SU-DHL-6 (cell line): ENCODE data around the gene PLA2G4B.

Source experiments
- H2AFZ ChIP-seq: fragments of 200-600 bp; sonication (generic); 2 replicates; pipeline ENCODE4 v1.6.1; 2014; ENCODE audit warnings: low read depth, mild to moderate bottlenecking, moderate library complexity, mixed read lengths, antibody characterized with exemption, low read length; ENCODE audit not compliant: severe bottlenecking
- H3F3A ChIP-seq: fragments of 200-600 bp; shearing (Covaris generic); 2 replicates; pipeline ENCODE4 v1.6.0; 2016; ENCODE audit warnings: antibody characterized with exemption, mild to moderate bottlenecking; ENCODE audit not compliant: insufficient read depth
- H3K27ac ChIP-seq: fragments of 200-600 bp; sonication (generic); 2 replicates; pipeline ENCODE4 v1.5.1; 2016; ENCODE audit warnings: low read depth, mild to moderate bottlenecking, low read length, moderate library complexity, mixed read lengths
- H3K27me3 ChIP-seq: fragments of 200-600 bp; sonication (generic), shearing (Covaris generic); 2 replicates; pipeline ENCODE4 v1.6.0; 2014; ENCODE audit warnings: mild to moderate bottlenecking, low read length
- H3K36me3 ChIP-seq: fragments of 200-600 bp; sonication (generic); 2 replicates; pipeline ENCODE4 v1.6.1; 2014; ENCODE audit warnings: mild to moderate bottlenecking, low read length, mixed read lengths
- H3K4me2 ChIP-seq: fragments of 300-600, 200-600 bp; shearing (Covaris generic), sonication (generic); 2 replicates; pipeline ENCODE4 v1.6.0; 2014; ENCODE audit warnings: low read length, low read depth, mild to moderate bottlenecking; ENCODE audit not compliant: poor library complexity, severe bottlenecking
- H3K4me3 ChIP-seq: fragments of 200-600 bp; sonication (generic); 2 replicates; pipeline ENCODE4 v1.5.1; 2014; ENCODE audit warnings: antibody characterized with exemption, low read length, mild to moderate bottlenecking, mixed read lengths; ENCODE audit not compliant: insufficient read depth, poor library complexity, severe bottlenecking
- H3K79me2 ChIP-seq: fragments of 200-600 bp; sonication (generic); 2 replicates; pipeline ENCODE4 v1.6.1; 2014; ENCODE audit warnings: mild to moderate bottlenecking, low read length, moderate library complexity; ENCODE audit not compliant: insufficient read depth
- H3K9ac ChIP-seq: fragments of 200-600 bp; sonication (generic); 2 replicates; pipeline ENCODE4 v1.7.0; 2014; ENCODE audit warnings: mild to moderate bottlenecking, low read length
- H3K9me2 ChIP-seq: fragments of 200-600 bp; sonication (generic); replicated peaks from 2 replicates; pipeline ENCODE4 v1.6.1; 2014; ENCODE audit warnings: low read length; ENCODE audit not compliant: insufficient read depth
- H3K9me3 ChIP-seq: fragments of 200-600 bp; sonication (generic); 2 replicates; pipeline ENCODE4 v1.6.1; 2014; ENCODE audit warnings: low read length, mixed read lengths; ENCODE audit not compliant: insufficient read depth
- H4K20me1 ChIP-seq: fragments of 200-600 bp; sonication (generic); 2 replicates; pipeline ENCODE4 v1.6.1; 2014; ENCODE audit warnings: low read depth, mild to moderate bottlenecking, antibody characterized with exemption, low read length, moderate library complexity, mixed read lengths
- CTCF ChIP-seq: fragments of 200-600 bp; sonication (generic); IDR thresholded peaks from one replicate; pipeline ENCODE4 v1.5.1; 2017; ENCODE audit warnings: antibody characterized with exemption, mild to moderate bottlenecking, low read length, moderate library complexity; ENCODE audit not compliant: insufficient read depth, poor library complexity, severe bottlenecking
- EZH2phosphoT487 ChIP-seq: fragments of 200-600 bp; sonication (generic), shearing (Covaris generic); conservative IDR thresholded peaks from 2 replicates; pipeline ENCODE4 v1.6.1; 2018; ENCODE audit warnings: mild to moderate bottlenecking, antibody characterized with exemption, low read length, moderate library complexity, mixed read lengths

Gene PLA2G4B

GRCh38 chr15:41877631-41878354 lies 39.1 kb downstream of the PLA2G4B start:
- TF ChIP-seq CTCF = no peak
- TF ChIP-seq EZH2phosphoT487 = no peak
- Histone ChIP-seq H3K79me2 (no peaks in the 10 kb centered on the region), H3K36me3 (no peaks in the 10 kb centered on the region), H3K9me2 (no peaks in the 10 kb centered on the region), H3K27me3 (no peaks in the 10 kb centered on the region), H3F3A (no peaks in the 10 kb centered on the region), H3K9me3 (no peaks in the 10 kb centered on the region), H2AFZ (no peak overlapping the region), H3K27ac (no peak overlapping the region), H3K4me2 (no peak overlapping the region), H4K20me1 (no peaks in the 10 kb centered on the region), H3K9ac (no peak overlapping the region), H3K4me3 (no peak overlapping the region)

DNA sequence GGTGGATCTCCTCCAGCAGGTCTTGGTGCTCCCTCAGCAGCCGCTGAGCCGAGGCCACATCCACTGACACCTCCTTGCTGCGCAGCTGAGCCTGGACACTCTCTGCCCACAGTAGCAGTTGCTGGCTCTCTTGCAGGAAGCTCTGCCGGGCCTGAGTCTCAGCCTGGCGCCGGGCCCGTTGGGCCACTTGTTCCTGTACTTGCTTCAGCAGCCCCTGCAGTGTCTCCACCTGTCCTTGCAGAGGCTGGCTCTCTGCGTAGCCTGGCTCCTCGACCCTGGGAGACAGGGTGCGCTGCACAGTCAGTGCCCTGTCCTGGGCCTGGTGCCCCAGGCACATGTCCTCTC lies 39.7 kb downstream of the PLA2G4B start:
- no peaks in the 10 kb centered on the region for H3K9me2 ChIP-seq
- TF ChIP-seq EZH2phosphoT487 (no peak), CTCF (no peak)
- H3K79me2 ChIP-seq = no peaks in the 10 kb centered on the region
- no peaks in the 10 kb centered on the region for H3F3A ChIP-seq
- no peaks in the 10 kb centered on the region for H3K36me3 ChIP-seq
- no peaks in the 10 kb centered on the region for H3K9me3 ChIP-seq
- H3K4me2 ChIP-seq = no peak overlapping the region
- H3K9ac ChIP-seq = no peak overlapping the region
- no peaks in the 10 kb centered on the region for H3K27me3 ChIP-seq
- H2AFZ ChIP-seq = no peak overlapping the region
- no peak overlapping the region for H3K27ac ChIP-seq
- no peaks in the 10 kb centered on the region for H4K20me1 ChIP-seq
- H3K4me3 ChIP-seq = no peak overlapping the region

GRCh38 chr15:41879321-41879845 lies 40.7 kb downstream of the PLA2G4B start:
- TF ChIP-seq CTCF (no peak), EZH2phosphoT487 (no peak)
- Histone ChIP-seq H3K79me2 (no peaks in the 10 kb centered on the region), H3K9me2 (no peaks in the 10 kb centered on the region), H2AFZ (no peak overlapping the region), H3K4me3 (no peak overlapping the region), H3K4me2 (no peak overlapping the region), H4K20me1 (no peaks in the 10 kb centered on the region), H3K9ac (no peak overlapping the region), H3K9me3 (no peaks in the 10 kb centered on the region), H3K36me3 (no peaks in the 10 kb centered on the region), H3K27ac (no peak overlapping the region), H3K27me3 (no peaks in the 10 kb centered on the region), H3F3A (no peaks in the 10 kb centered on the region)
